HG03139 (cell line): Measurements from ENCODE around the gene TRAF5.

Source experiments
- ATAC-seq: cut with Tn5 transposase; IDR thresholded peaks from one replicate; pipeline ENCODE4 v1.9.1; 2021; ENCODE audit not compliant: unreplicated experiment

TRAF5 gene

DNA sequence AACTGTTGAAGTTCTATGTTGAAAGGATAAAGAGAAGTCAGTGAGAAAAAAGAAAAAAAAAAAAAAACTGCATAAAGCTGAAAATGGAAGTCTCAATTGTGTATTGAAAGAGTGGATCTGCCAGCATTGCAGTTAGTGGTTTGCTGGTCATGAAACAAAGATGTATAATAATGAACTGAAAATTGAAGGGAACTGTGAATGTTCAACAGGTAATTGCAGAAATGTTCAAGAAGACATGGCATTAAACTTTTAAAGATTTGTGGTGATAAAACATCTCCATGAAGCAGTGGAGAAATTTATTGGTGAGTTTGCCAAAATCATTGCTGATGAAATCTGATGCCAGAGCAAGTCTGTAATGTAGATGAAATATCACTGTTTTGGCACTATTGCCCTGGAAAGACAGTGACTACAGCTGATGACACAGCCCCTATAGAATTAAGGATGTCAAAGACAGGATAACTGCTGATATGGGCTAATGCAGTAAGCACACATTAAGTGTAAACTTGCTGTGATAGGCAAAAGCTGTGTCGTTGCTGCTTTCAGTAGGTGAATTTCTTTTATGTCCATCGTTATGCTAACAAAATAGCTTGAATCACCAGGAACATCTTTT, 94.3 kb downstream of the TRAF5 start:
- ATAC-seq = no peak

DNA sequence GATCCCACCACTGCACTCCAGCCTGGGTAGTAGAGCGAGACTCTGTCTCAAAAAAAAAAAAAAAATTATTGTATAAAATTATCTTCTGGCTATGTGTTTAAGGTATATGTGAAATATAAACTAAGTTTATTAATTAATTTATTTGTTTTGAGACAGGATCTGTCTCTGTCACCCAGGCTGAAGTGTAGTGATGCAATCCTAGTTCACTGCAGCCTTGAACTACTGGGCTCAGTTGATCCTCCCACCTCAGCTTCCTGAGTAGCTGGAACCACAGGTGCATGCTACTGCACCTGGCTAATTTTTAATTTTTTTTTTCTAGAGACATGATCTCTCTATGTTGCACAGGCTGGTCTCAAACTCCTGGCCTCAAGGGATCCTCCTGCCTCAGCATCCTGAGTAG, 97.4 kb downstream of the TRAF5 start:
- no peak for ATAC-seq
